H1 (cell line): Measurements from ENCODE around the gene NPHP4. TPM values are rescaled to one million over a fixed set of nuclear protein-coding genes. Genes with fewer than 3 reads are reported as not detected.
A peak's percentile ranks its signal among the peaks of the same experiment; 100 is the strongest.

Source experiments
- BCL11A ChIP-seq, 2 experiments: IDR thresholded peaks; one replicate each; pipeline ENCODE4 v1.6.1; 2011; ENCODE audit warnings: low read depth in 2 of 2, low read length in 2 of 2, mild to moderate bottlenecking in 2 of 2
- CHD7 ChIP-seq: fragments of 300-600 bp; sonication (generic); IDR thresholded peaks from 2 replicates; pipeline ENCODE4 v1.7.1; 2012; ENCODE audit warnings: low read length, moderate library complexity, mild to moderate bottlenecking, inconsistent platforms; ENCODE audit not compliant: insufficient replicate concordance
- CTBP2 ChIP-seq: IDR thresholded peaks from 2 replicates; pipeline ENCODE4 v1.7.0; 2011; ENCODE audit warnings: borderline replicate concordance, mild to moderate bottlenecking, moderate library complexity, mixed read lengths, low read length; ENCODE audit not compliant: insufficient read depth, insufficient read length
- NRF1 ChIP-seq: IDR thresholded peaks from 2 replicates; pipeline ENCODE4 v1.6.1; 2011; ENCODE audit warnings: mild to moderate bottlenecking, low read depth, low read length, improper control_type of control experiment
- SAP30 ChIP-seq: fragments of 300-600 bp; sonication (generic); IDR thresholded peaks from 2 replicates; pipeline ENCODE4 v1.7.1; 2012; ENCODE audit warnings: low read length, moderate library complexity, mild to moderate bottlenecking, inconsistent platforms; ENCODE audit not compliant: insufficient read depth, insufficient replicate concordance
- ZNF274 ChIP-seq: IDR thresholded peaks from 2 replicates; pipeline ENCODE4 v1.7.0; 2012; ENCODE audit warnings: low read length, borderline replicate concordance; ENCODE audit errors: extremely low read depth
- polyA plus RNA-seq, 7 experiments: library from polyadenylated mRNA; depleted of rRNA in 3 of 7; stranded (reverse) in 5 of 7; unstranded in 2 of 7; fragments of >200 nt in 5 of 7; fragments of 200-250 nt in 2 of 7; gene quantifications; 1 replicate in 5 of 7; 2 replicates in 1 of 7; 4 replicates in 1 of 7; pipeline versions ENCODE4 v1.2.1 to v1.2.3, GENCODE V29; 2011 to 2013; ENCODE audit warnings: missing spikeins in 2 of 7, mixed read lengths in 2 of 7
- total RNA-seq: library from RNA; stranded (reverse); fragmentation: NEBNext Ultra II Directional; extraction: Animal tissue kit (Norgen Biotek cat#: 25700); gene quantifications from 2 replicates; pipeline ENCODE4 v1.2.1, GENCODE V29; 2021
- TF ChIP-seq, protein P1 (sequence below): IDR thresholded peaks from 2 replicates; pipeline ENCODE4 v1.6.1; 2012; ENCODE audit warnings: inconsistent platforms
- TF ChIP-seq, protein P2 (sequence below): IDR thresholded peaks from 2 replicates; pipeline ENCODE4 v1.6.1; 2011; ENCODE audit warnings: low read length, improper control_type of control experiment
- TF ChIP-seq, protein P3 (sequence below): IDR thresholded peaks from 2 replicates; pipeline ENCODE4 v1.6.1; 2012; ENCODE audit warnings: inconsistent platforms

Gene NPHP4
- total and polyA plus RNA-seq, 2 of the 8 experiments (the other 6 are each of a cell fraction or from before 2014, with no cell fraction given): 5.8 to 14.0 TPM

- TF ChIP-seq CHD7: no peak
- TF ChIP-seq NRF1: no peak
- TF ChIP-seq CTBP2: no peak
- no peak for TF ChIP-seq SAP30
- TF ChIP-seq, protein P1, sequence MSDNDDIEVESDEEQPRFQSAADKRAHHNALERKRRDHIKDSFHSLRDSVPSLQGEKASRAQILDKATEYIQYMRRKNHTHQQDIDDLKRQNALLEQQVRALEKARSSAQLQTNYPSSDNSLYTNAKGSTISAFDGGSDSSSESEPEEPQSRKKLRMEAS: peak; percentile 65; the same call in 1 of the 2 replicates
- no peak for TF ChIP-seq BCL11A (IDR thresholded peaks at IDR 0.05; ENCODE audit: low read depth in 2 of 2, low read length in 2 of 2)
- TF ChIP-seq, protein P2, sequence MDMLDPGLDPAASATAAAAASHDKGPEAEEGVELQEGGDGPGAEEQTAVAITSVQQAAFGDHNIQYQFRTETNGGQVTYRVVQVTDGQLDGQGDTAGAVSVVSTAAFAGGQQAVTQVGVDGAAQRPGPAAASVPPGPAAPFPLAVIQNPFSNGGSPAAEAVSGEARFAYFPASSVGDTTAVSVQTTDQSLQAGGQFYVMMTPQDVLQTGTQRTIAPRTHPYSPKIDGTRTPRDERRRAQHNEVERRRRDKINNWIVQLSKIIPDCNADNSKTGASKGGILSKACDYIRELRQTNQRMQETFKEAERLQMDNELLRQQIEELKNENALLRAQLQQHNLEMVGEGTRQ: no peak
- TF ChIP-seq ZNF274: no peak
- TF ChIP-seq, protein P3, sequence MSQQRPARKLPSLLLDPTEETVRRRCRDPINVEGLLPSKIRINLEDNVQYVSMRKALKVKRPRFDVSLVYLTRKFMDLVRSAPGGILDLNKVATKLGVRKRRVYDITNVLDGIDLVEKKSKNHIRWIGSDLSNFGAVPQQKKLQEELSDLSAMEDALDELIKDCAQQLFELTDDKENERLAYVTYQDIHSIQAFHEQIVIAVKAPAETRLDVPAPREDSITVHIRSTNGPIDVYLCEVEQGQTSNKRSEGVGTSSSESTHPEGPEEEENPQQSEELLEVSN: peak; percentile 65
Measured at GRCh38 chr1:5901841-5902240, 90.4 kb downstream of the NPHP4 start (continued).
